ENCODE results near the gene JAGN1. TPM values are rescaled to one million over a fixed set of nuclear protein-coding genes. Genes with fewer than 3 reads are reported as not detected.

The JAGN1 gene
- total and polyA plus RNA-seq, 9 of the 15 experiments (the other 6 are each of a cell fraction or from before 2014, with no cell fraction given), result 31.6 to 77.8 (median 40.3) TPM

DNA sequence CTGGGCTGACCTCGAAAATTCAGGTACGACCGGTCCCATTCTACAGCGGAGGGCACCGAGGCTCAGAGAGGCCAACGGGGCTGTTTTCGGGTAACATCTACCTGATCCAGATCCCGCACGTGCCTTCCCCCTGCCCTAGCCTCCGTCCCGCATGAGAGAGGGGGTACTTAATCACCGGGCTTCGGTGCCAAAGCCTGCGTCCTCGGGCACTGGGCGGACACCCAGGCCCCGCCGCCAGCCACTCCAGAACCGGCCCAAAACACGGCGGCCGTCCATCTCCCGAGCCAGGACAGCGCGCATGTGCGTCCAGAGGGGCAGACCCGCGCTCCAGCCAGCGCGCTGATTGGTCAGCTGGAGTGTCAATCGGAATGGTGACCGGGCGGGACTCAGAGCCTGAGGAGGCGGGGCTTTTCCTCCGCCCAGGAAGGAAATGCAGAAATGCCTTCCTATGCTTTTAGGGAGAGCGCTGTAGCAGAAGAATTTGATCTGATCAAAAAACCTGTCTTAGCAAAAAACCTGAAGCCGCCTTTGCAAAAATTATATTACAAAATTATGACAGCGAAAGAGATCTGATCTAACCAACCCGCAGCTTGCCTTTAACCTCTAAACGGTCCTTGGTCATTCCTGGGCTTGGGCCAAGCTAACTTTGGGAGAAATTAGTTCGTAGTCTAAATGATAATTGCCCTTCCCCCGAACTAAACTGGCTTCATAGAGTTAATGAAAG, 46.5 kb upstream of the JAGN1 start, which contains the start of gene RPUSD3 (continued):
- TF ChIP-seq SP1 (CRISPR knock-in tag; IDR thresholded peaks at IDR 0.05) (0 out of 2 replicates have a peak, but pooled peaks have one; percentile 55), HEY1 (CRISPR knock-in tag; IDR thresholded peaks at IDR 0.05; ENCODE audit: borderline replicate concordance) (no peak), KDM5B (IDR thresholded peaks at IDR 0.05; ENCODE audit: insufficient replicate concordance, low read depth, low read length) (peak; percentile 79), POLR2B (IDR thresholded peaks at IDR 0.05; ENCODE audit: low read depth, partially characterized antibody) (peak; percentile 90), THAP12 (CRISPR knock-in tag; IDR thresholded peaks at IDR 0.05) (peak; percentile 51; the same call in 1 of the 2 replicates), GABPA (tag; conservative IDR thresholded peaks at IDR 0.05; ENCODE audit: low read depth) (peak; percentile 78), MAFG (tag; conservative IDR thresholded peaks at IDR 0.05) (peak; percentile 34; the same call in 1 of the 2 replicates), JUNB (CRISPR knock-in tag; conservative IDR thresholded peaks at IDR 0.05) (no peak), RNF219 (CRISPR knock-in tag; IDR thresholded peaks at IDR 0.05) (no peak), ELF1 (tag; IDR thresholded peaks at IDR 0.05) (peak; percentile 69), CBFA2T3 (IDR thresholded peaks at IDR 0.05) (no peak), TEAD4 (IDR thresholded peaks at IDR 0.05; ENCODE audit: low read length) (0 out of 2 replicates have a peak, but pooled peaks have one; percentile 23), TEAD4 (CRISPR knock-in tag; IDR thresholded peaks at IDR 0.05; ENCODE audit: borderline replicate concordance) (no peak), HDGF (IDR thresholded peaks at IDR 0.05) (peak; percentile 85), MYNN (IDR thresholded peaks at IDR 0.05) (0 out of 2 replicates have a peak, but pooled peaks have one; percentile 46), MYNN (CRISPR knock-in tag; IDR thresholded peaks at IDR 0.05) (no peak), FOXA1 (IDR thresholded peaks at IDR 0.05; ENCODE audit: borderline replicate concordance) (no peak), ZNF143 (CRISPR knock-in tag; IDR thresholded peaks at IDR 0.05) (no peak), ZNF57 (CRISPR knock-in tag; IDR thresholded peaks at IDR 0.05) (no peak), SIN3A (IDR thresholded peaks at IDR 0.05; ENCODE audit: borderline replicate concordance in 2 of 2, control insufficient read depth in 1 of 2, low read depth in 2 of 2, low read length in 2 of 2) (peak; percentile 54 to 66; a peak in 2 of 4 replicates), FOXM1 (IDR thresholded peaks at IDR 0.05; ENCODE audit: low read depth) (no peak), FOXM1 (CRISPR knock-in tag; IDR thresholded peaks at IDR 0.05; ENCODE audit: low read depth) (peak; percentile 23; the same call in 1 of the 2 replicates), ERF (CRISPR knock-in tag; IDR thresholded peaks at IDR 0.05) (peak; percentile 78), CHCHD3 (CRISPR knock-in tag; IDR thresholded peaks at IDR 0.05) (no peak), PKNOX1 (IDR thresholded peaks at IDR 0.05) (peak; percentile 100)

All from K562 (cell line).